ENCODE data around the gene KCNIP1. TPM values are rescaled to one million over a fixed set of nuclear protein-coding genes. Genes with fewer than 3 reads are reported as not detected.
A peak's percentile ranks its signal among the peaks of the same experiment; 100 is the strongest.

Gene KCNIP1
- total RNA-seq, 1 donor from 2014 or later: 0.16 TPM

DNA sequence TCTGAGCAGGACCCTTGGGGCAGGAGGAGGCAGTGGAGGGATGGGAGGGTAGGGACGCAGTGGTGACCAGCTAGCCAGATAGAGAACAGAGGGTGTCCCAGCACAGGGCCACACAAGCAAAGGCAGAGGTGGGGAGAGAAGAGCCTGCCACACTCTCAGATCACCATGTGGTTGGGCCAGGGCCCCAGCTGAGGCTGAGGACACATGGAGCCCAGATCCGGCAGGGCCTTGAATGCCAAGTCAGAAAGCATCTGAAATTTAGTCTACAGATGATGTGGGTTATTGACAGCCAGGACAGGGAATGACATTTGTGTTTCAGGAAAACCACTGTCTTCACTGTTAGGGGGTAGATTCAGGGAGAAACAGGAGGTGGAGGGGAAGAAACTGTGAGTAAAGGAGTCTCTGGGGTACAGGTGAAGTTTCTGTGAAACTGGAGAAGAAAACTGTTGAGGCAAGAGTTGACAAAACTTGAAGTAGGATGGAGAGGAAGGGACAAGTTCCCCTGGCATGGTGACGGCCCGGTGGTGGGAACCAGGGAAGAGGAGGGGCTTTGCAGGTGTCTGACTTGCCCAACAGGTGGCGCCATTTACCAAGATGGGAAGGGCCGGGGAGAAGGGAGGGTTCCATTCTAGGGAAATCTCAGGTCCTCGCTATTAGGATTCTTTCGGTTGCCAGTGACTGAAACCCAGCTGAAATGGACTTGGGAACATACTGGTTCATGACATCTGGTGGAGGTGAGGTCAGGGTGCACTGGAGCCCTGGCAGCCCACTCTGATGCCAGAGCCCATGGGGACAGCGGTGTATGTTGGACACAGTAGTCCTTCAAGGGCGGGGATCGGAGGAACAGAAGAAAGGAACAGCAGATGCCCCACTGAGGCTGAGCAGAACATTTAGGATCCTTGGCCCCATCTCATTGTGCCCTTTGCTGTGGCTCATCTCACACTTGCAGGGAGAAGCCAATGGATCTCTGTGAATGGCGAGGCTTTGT is 100.1 kb downstream of the KCNIP1 start:
- H3K27me3 ChIP-seq (ENCODE audit: low read depth): peaks cover 24% of the 10 kb centered on the region
- intact Hi-C loops (cut with micrococcal nuclease): no loop called here
- H3K36me3 ChIP-seq: no peaks in the 10 kb centered on the region
- no peak overlapping the region for H3K4me3 ChIP-seq
- no peak overlapping the region for H3K27ac ChIP-seq (replicated peaks)
- no peaks in the 10 kb centered on the region for H3K4me1 ChIP-seq
- H3K9me3 ChIP-seq (replicated peaks): no peaks in the 10 kb centered on the region
- TF ChIP-seq, protein P1, sequence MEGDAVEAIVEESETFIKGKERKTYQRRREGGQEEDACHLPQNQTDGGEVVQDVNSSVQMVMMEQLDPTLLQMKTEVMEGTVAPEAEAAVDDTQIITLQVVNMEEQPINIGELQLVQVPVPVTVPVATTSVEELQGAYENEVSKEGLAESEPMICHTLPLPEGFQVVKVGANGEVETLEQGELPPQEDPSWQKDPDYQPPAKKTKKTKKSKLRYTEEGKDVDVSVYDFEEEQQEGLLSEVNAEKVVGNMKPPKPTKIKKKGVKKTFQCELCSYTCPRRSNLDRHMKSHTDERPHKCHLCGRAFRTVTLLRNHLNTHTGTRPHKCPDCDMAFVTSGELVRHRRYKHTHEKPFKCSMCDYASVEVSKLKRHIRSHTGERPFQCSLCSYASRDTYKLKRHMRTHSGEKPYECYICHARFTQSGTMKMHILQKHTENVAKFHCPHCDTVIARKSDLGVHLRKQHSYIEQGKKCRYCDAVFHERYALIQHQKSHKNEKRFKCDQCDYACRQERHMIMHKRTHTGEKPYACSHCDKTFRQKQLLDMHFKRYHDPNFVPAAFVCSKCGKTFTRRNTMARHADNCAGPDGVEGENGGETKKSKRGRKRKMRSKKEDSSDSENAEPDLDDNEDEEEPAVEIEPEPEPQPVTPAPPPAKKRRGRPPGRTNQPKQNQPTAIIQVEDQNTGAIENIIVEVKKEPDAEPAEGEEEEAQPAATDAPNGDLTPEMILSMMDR (IDR thresholded peaks at IDR 0.05; ENCODE audit: borderline replicate concordance): peak; percentile 72
- peak; percentile 34 for DNase-seq

DNA sequence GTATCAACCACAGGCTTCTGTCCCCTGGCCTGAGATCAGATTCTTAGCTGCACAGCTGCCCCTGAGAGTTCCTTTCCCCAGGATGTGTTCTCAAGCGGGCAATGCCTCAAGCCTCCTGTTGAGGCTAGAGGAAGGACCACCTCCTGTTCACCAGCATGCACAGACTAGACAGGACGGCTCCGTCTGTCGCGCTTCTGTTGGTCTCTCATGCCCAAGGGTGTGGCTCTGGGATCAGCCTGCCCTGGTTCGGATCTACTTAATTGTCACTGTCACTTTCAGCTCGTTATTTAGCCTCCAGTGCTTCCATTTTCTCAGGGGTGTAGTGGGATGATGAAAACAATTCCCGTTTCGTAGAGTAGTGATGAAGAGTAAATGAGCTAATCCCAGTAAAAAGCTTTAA is 103.1 kb downstream of the KCNIP1 start:
- no peaks in the 10 kb centered on the region for H3K36me3 ChIP-seq
- TF ChIP-seq, protein P1 (IDR thresholded peaks at IDR 0.05; ENCODE audit: borderline replicate concordance): no peak
- H3K27me3 ChIP-seq (ENCODE audit: low read depth): peaks cover 11% of the 10 kb centered on the region
- H3K4me3 ChIP-seq: no peak overlapping the region
- no peaks in the 10 kb centered on the region for H3K4me1 ChIP-seq
- H3K9me3 ChIP-seq (replicated peaks): no peaks in the 10 kb centered on the region
- intact Hi-C loops (cut with micrococcal nuclease): no loop called here
- H3K27ac ChIP-seq (replicated peaks): no peak overlapping the region
- DNase-seq: no peak

DNA sequence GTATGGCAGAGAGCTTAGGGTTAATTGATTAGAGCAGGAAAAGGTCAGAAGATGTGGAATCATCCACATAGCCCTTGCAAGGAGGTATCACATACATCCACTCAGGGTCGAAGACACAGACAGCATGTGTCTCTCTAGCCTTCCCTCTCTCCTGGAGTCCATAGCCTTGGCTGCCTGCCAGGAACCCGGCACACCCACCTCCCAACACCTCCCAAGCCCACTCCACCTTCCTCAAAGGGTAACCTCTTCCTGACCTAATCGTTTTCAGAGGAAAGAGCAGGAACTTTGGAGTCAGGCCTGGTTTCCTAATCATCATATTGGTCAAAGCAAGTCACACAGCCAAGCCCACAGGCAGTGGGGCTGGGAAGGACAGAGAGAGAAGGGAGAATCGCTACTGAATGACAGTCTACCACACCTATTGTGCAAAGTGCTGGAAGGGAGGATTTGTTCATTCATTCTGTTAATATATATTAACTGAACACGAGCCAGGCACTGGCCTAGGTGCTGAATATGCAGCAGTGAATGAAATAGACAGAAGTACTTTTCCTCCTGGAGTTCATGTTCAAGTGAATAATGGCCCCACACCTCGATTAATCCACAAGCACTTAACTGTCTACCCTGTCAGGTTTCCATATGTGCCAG is 107.8 kb downstream of the KCNIP1 start:
- Histone ChIP-seq H3K9me3 (replicated peaks) (no peaks in the 10 kb centered on the region), H3K36me3 (no peaks in the 10 kb centered on the region), H3K27ac (replicated peaks) (no peak overlapping the region), H3K4me1 (no peaks in the 10 kb centered on the region), H3K27me3 (ENCODE audit: low read depth) (peaks cover 6% of the 10 kb centered on the region), H3K4me3 (no peak overlapping the region)
- intact Hi-C loops (cut with micrococcal nuclease): no loop called here
- no peak for DNase-seq
- TF ChIP-seq, protein P1 (IDR thresholded peaks at IDR 0.05; ENCODE audit: borderline replicate concordance): no peak

DNA sequence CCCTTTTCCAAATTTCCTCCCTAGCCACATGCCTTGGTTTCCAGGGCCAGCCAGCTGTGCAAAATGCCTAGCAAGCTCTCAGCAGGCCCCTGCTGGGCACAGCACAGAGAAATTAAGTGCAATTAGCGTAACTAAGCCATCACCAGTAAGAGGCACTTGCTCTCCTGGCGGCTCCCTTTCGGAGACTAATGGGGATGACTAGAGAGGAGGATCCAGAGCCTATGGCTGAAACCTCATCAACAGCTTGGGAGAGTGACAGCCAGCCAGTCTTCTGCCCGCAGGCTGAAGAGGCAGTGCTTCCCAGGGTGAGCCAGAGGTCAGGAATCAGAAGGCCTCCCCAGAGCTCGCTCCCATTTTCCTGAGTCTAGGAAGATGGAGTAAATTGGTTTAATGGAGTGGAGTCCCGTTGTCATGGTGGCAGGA is 108.4 kb downstream of the KCNIP1 start:
- Histone ChIP-seq H3K9me3 (replicated peaks) (no peaks in the 10 kb centered on the region), H3K4me3 (no peak overlapping the region), H3K27ac (replicated peaks) (no peak overlapping the region), H3K36me3 (no peaks in the 10 kb centered on the region), H3K4me1 (no peaks in the 10 kb centered on the region), H3K27me3 (ENCODE audit: low read depth) (no peaks in the 10 kb centered on the region)
- intact Hi-C loops (cut with micrococcal nuclease): no loop called here
- TF ChIP-seq, protein P1 (IDR thresholded peaks at IDR 0.05; ENCODE audit: borderline replicate concordance): no peak
- no peak for DNase-seq

DNA sequence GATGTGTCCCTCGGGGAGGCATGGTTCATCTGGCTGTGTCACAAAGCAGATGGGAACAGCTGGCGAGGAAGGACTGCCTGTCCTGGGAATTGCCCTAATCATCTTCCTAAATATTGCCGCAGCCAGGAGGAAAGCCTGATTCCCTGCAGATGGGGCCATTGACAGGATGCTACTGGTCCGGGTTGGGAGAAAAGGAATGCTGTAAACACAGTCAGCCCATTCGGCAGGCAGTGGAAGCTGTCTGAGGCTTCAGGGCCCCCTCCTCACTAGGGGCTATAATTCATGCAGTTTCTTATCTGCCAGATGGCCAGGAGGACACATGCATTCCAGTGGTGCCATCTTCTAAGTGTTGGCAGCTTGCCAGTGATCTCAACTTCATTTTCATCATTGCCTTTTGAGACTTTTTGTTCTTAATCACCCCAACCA is 110.3 kb downstream of the KCNIP1 start:
- TF ChIP-seq, protein P1 (IDR thresholded peaks at IDR 0.05; ENCODE audit: borderline replicate concordance): no peak
- Histone ChIP-seq H3K4me3 (no peak overlapping the region), H3K36me3 (no peaks in the 10 kb centered on the region), H3K27ac (replicated peaks) (no peak overlapping the region), H3K9me3 (replicated peaks) (no peaks in the 10 kb centered on the region), H3K27me3 (ENCODE audit: low read depth) (no peaks in the 10 kb centered on the region), H3K4me1 (peaks cover 5% of the 10 kb centered on the region)
- no peak for DNase-seq
- intact Hi-C loops (cut with micrococcal nuclease): no loop called here

All from left ventricle myocardium inferior (tissue), 1 donor.